GM12872 (cell line): ENCODE data around the gene HLA-G.

Source experiments
- CTCF ChIP-seq: IDR thresholded peaks from 3 replicates; pipeline ENCODE4 v1.5.1; 2011; ENCODE audit warnings: low read depth, mild to moderate bottlenecking, low read length, moderate library complexity; ENCODE audit not compliant: insufficient read depth

The HLA-G gene

DNA sequence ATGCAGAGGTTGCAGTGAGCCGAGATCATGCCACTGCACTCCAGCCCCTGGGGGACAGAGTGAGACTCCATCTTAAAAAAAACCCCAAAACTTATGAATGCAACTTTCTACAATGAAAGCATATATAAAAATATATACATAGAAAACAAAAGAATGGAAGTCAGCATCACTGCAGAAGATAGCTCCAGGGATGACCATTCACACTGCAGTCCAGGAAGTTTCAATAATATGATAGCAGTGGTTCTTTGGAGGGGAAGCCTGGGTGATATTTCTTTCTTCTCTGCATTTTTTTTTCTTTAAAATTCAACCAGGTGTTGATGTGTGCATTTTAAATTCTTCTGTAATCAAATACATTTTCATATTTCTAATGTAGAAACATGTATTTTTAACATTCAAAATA, 12.3 kb downstream of the HLA-G start:
- no peak for TF ChIP-seq CTCF

- TF ChIP-seq CTCF: no peak
Observed at GRCh38 chr6:29841030-29841429, 13.4 kb downstream of the HLA-G start.

DNA sequence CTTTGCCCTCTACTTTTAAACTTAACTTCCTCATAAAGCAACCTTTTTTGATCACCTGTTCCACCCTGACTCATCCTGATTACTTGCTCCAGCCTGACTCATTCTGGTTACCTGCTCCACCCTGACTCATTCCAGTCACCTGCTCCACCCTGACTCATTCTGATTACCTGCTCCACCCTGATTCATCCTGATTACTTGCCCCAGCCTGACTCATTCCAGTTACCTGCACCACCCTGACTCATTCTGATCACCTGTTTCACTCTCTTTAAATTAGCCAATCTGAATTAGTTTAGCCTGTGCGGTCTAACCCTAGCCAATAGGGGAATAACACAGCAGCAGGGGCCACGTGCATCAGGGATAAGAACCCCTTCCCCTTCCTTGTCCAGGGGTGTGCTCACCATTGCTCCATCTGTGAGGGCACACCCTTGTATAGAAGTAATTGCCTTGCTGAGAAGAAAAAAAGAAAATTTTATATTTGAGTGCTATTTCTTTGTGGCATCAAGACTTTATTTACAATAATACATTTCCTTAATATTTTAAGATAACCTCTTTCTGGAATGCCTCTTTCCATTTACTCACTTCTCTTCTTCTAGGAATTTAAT, 17.9 kb downstream of the HLA-G start:
- TF ChIP-seq CTCF: no peak

DNA sequence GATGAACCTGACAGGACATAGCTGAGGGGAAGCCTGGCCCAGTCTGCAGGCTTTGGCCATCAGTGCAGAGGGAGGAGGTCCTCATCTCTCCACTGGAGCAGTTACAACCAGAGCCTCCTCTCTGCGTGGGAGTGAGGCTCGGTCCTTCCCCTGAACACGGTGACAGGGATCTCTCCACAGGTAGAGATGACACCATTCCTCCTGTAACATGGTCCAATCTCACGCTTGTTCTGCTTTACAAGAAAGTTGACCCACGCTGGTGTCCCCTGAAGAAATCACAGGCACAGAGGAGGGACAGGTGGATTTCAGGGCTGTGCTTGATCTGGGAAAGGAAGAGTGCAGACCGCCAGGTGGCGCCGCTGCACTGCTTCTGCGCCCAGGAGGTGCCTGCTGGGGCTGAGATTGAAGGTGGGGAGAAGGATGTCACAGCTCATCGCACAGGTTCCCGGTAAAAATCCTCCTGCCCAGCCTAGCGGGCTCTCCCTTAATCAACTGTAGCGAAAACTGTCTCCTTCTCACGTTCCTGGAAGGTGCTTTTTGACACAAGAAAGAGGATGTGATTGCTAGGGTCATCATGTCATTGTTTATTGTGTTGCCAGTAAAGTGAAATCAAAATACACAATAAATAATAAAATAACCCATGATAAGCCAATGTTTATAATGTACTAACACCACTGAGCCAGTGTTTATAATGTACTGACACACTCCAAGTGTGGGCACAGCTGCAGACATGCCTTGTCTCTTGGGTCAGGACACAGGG, 20.4 kb downstream of the HLA-G start:
- TF ChIP-seq CTCF: peak; percentile 96

- TF ChIP-seq CTCF: no peak
Observed at GRCh38 chr6:29850011-29850553, 22.5 kb downstream of the HLA-G start.

DNA sequence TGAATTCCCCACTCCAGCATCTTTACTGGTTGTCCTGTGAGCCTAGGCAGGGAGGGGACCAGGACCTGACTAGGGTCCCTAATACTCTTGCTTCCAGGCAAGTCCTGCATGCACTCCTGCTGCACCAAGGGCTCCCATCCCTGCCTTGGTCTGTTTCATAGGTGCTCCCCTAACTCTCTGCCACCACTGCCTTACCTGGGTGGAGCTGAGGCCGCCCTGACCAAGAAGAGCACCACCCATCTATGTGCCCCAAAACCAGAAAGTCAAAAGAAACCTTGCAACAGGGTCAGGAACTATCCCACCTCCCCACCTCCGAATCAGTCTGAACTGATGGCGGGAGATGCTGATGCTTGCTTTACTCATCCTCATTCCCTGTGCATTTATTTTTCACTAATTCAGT, 23.6 kb downstream of the HLA-G start:
- no peak for TF ChIP-seq CTCF

DNA sequence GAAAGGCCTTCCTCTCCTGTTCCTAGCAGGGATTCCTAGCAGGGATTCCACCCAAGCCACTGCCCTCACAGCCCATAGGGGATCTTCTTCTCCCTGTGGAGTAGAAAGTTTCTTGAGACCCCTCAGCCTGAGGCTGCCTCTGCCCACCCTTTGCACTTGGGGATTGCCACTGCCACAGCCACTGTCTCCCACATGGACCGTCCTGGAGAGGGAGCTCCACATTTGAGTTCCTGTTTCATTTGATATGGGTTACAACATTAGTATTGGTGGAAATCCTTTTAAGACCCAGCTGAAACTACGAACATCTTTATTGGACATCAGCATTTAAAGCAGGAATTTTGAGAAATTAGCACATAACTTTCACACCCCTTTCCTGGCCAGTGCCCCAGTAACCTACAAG, 25.6 kb downstream of the HLA-G start:
- TF ChIP-seq CTCF: no peak
